Esophagus squamous epithelium (tissue), 5 donors: ENCODE results near the gene MRPS27. TPM values are rescaled to one million over a fixed set of nuclear protein-coding genes. Genes with fewer than 3 reads are reported as not detected.

Experiments used
- DNase-seq: peaks from one replicate; lab custom pipeline; 2025; lab: John Stamatoyannopoulos, UW
- H3K27ac ChIP-seq, 4 donors: fragments of 200-600 bp; sonication (generic); one replicate each; pipeline ENCODE4 v1.5.1; 2016 to 2019; ENCODE audit warnings: mild to moderate bottlenecking in 1 of 4
- H3K27me3 ChIP-seq, 4 donors: fragments of 200-600 bp; sonication (generic); 1 replicate in 3 of 4; 2 replicates in 1 of 4; pipeline versions ENCODE4 v1.5.1 to v1.6.0; 2017 to 2021; ENCODE audit warnings: antibody characterized with exemption in 1 of 4
- H3K36me3 ChIP-seq, 3 donors: fragments of 200-600 bp; sonication (generic); one replicate each; pipeline ENCODE4 v1.5.1; 2016 to 2019
- H3K4me1 ChIP-seq, 3 donors: fragments of 200-600 bp; sonication (generic); one replicate each; pipeline ENCODE4 v1.5.1; 2017 to 2019
- H3K4me3 ChIP-seq, 4 donors: fragments of 200-600 bp; sonication (generic); 1 replicate in 3 of 4; 2 replicates in 1 of 4; pipeline ENCODE4 v1.5.1; 2016 to 2019; ENCODE audit warnings: mild to moderate bottlenecking in 2 of 4, moderate library complexity in 1 of 4
- H3K9me3 ChIP-seq, 3 donors: fragments of 200-600 bp; sonication (generic); one replicate each; pipeline ENCODE4 v1.5.1; 2016 to 2019
- CTCF ChIP-seq, 6 experiments: fragments of 450-650 bp in 4 of 6; fragments of 200-600 bp in 2 of 6; sonication (generic) in 2 of 6; IDR thresholded peaks; one replicate each; pipeline ENCODE4 v1.5.1; 2016 to 2019; ENCODE audit warnings: antibody characterized with exemption in 6 of 6, mild to moderate bottlenecking in 4 of 6, moderate library complexity in 4 of 6
- POLR2A ChIP-seq, 4 donors: fragments of 450-650 bp; IDR thresholded peaks; one replicate each; pipeline ENCODE4 v1.6.1; 2017; ENCODE audit warnings: antibody characterized with exemption in 4 of 4, mild to moderate bottlenecking in 4 of 4, moderate library complexity in 3 of 4
- WGBS, 2 donors: methylation state at CpG; one replicate each; pipeline ENCODE4 v1.1.5; 2018; 5-methylcytosine and 5-hydroxymethylcytosine counted together
- intact Hi-C: fragments of 100-400 bp; cut with DNase I; formaldehyde crosslinking; loops from one replicate; pipeline ENCODE4 v1.15.0; 2022
- total RNA-seq, 4 donors: library from RNA; depleted of rRNA; stranded (reverse); fragments of >200 nt; gene quantifications; one replicate each; pipeline ENCODE4 v1.1.0, GENCODE V29; 2016
- donor health status: DM: yes; HTN: yes; CAD: no.

Gene MRPS27
- total RNA-seq, 4 donors from 2014 or later, result 33.7 to 60.0 (median 53.9) TPM

- Histone ChIP-seq H3K4me3 (no peak overlapping the region), H3K27ac (peak overlapping the region in 3 of 4 donors; percentile 14 to 31 (median 24)), H3K4me1 (peaks cover 5 to 24% (median 8%) of the 10 kb centered on the region in 3 donors), H3K9me3 (no peaks in the 10 kb centered on the region), H3K27me3 (no peaks in the 10 kb centered on the region), H3K36me3 (peaks cover 3 to 26% (median 3%) of the 10 kb centered on the region in 3 donors)
- intact Hi-C loops, result no loop called here
- TF ChIP-seq CTCF (IDR thresholded peaks at IDR 0.05) (no peak), POLR2A (IDR thresholded peaks at IDR 0.05) (no peak)
- 76 to 81% methylated on average over 2 of the region's 2 CpGs for WGBS, 2 donors
- DNase-seq, result no peak
These were observed 14.6 kb downstream of the MRPS27 start for GRCh38 chr5:72305194-72306142.

GRCh38 chr5:72302171-72302570 is 17.9 kb downstream of the MRPS27 start:
- Histone ChIP-seq H3K27ac (no peak overlapping the region), H3K27me3 (no peaks in the 10 kb centered on the region), H3K36me3 (peaks cover 0 to 13% (median 0%) of the 10 kb centered on the region in 3 donors), H3K4me1 (peaks cover 2 to 11% (median 3%) of the 10 kb centered on the region in 3 donors), H3K9me3 (no peaks in the 10 kb centered on the region), H3K4me3 (no peak overlapping the region)
- intact Hi-C loops, result no loop called here
- 71 to 84% methylated on average over 3 of the region's 3 CpGs for WGBS, 2 donors
- DNase-seq, result no peak
- TF ChIP-seq CTCF (IDR thresholded peaks at IDR 0.05) (no peak), POLR2A (IDR thresholded peaks at IDR 0.05) (no peak)

GRCh38 chr5:72301557-72301956 is 18.5 kb downstream of the MRPS27 start:
- peaks cover 0 to 20% (median 0%) of the 10 kb centered on the region in 3 donors for H3K36me3 ChIP-seq
- H3K4me3 ChIP-seq, result no peak overlapping the region
- no peaks in the 10 kb centered on the region for H3K27me3 ChIP-seq
- no peaks in the 10 kb centered on the region for H3K9me3 ChIP-seq
- H3K4me1 ChIP-seq, result peaks cover 0 to 6% (median 0%) of the 10 kb centered on the region in 3 donors
- no peak overlapping the region for H3K27ac ChIP-seq
- no peak for DNase-seq
- WGBS, 2 donors, result 86 to 87% methylated on average over 3 to 6 of the region's 6 CpGs
- TF ChIP-seq CTCF (IDR thresholded peaks at IDR 0.05) (no peak), POLR2A (IDR thresholded peaks at IDR 0.05) (no peak)
- intact Hi-C loops, result no loop called here

GRCh38 chr5:72300590-72301339 is 19.3 kb downstream of the MRPS27 start:
- no peaks in the 10 kb centered on the region for H3K9me3 ChIP-seq
- no peak overlapping the region for H3K4me3 ChIP-seq
- DNase-seq, result no peak
- H3K27ac ChIP-seq, result no peak overlapping the region
- intact Hi-C loops, result no loop called here
- peaks cover 0 to 5% (median 0%) of the 10 kb centered on the region in 3 donors for H3K4me1 ChIP-seq
- WGBS, 2 donors, result 16 to 40% methylated on average over 1 of the region's 1 CpG
- no peaks in the 10 kb centered on the region for H3K27me3 ChIP-seq
- TF ChIP-seq CTCF (IDR thresholded peaks at IDR 0.05) (no peak), POLR2A (IDR thresholded peaks at IDR 0.05) (no peak)
- H3K36me3 ChIP-seq, result peaks cover 0 to 26% (median 0%) of the 10 kb centered on the region in 3 donors
